ENCODE data around the gene DUOXA2.
"Not testable (repeated sequence)": the region's sequence is repeated elsewhere in the genome, so short reads cannot be mapped to it uniquely, and the experiment has no call there.

- TF ChIP-seq CTCF, POLR2A, EP300, POLR2AphosphoS5 (IDR thresholded peaks at IDR 0.05): not testable (repeated sequence)
Measured at GRCh38 chr15:45069942-45070360, 44.2 kb upstream of the DUOXA2 start.

All from gastroesophageal sphincter (tissue), 3 donors.